ENCODE data around the gene DUSP28. TPM values are rescaled to one million over a fixed set of nuclear protein-coding genes. Genes with fewer than 3 reads are reported as not detected.

The DUSP28 gene
- total and polyA plus RNA-seq, 2 of the 13 experiments (the other 11 are each of a cell fraction or from before 2014, with no cell fraction given) = 5.2 to 8.6 TPM

GRCh38 chr2:240570531-240571313, 10.6 kb downstream of the DUSP28 start:
- CTCF ChIA-PET (ENCODE audit: low intra/inter-chr PET ratio, low total read pairs) = no interaction called here
- no peak for FAIRE-seq
- no peak overlapping the region for H3K9ac ChIP-seq (ENCODE audit: insufficient read depth, low read depth, low read length)
- H3K36me3 ChIP-seq (replicated peaks in 1 of 2; ENCODE audit: control insufficient read depth in 1 of 2, insufficient read depth in 2 of 2, low read length in 2 of 2) = peaks cover 0 to 10% of the 10 kb centered on the region in 2 experiments; a peak in 3 of 5 replicates
- POLR2A ChIA-PET = interaction anchor here (2.2 to 4.0 kb wide), 2 partner anchors 9 to 16 kb away, joined by 9 to 42 read pairs; partner anchors contain the start of gene CAPN10
- H3K9me3 ChIP-seq (ENCODE audit: low read length) = no peaks in the 10 kb centered on the region
- intact Hi-C loops (cut with micrococcal nuclease; ENCODE audit: unreplicated experiment) = no loop called here
- in situ Hi-C loops (cut with HindIII; ENCODE audit: extremely low pct_ligation_motif_present, low pct_unique_long_range_greater_than_20kb) = loop anchor here (25.0 kb wide), 1 partner anchor 642 kb away; no protein-coding TSS in a partner anchor
- no peak for ATAC-seq
- H3K27me3 ChIP-seq (ENCODE audit: control insufficient read depth in 1 of 2, insufficient read depth in 2 of 2, low read length in 2 of 2) = no peaks in the 10 kb centered on the region; a peak in 1 of 5 replicates
- DNase-seq (ENCODE audit: low spot score) = no peak
- BruUV-seq (replicated peaks) = no TSS peak
- peak overlapping the region in 1 of 3 experiments; percentile 79; a peak in 1 of 6 replicates for H3K4me3 ChIP-seq (replicated peaks in 1 of 3; ENCODE audit: insufficient read depth in 1 of 3, low read depth in 2 of 3, low read length in 3 of 3)
- TF ChIP-seq RBFOX2 (IDR thresholded peaks at IDR 0.05; ENCODE audit: low read depth, low read length) (peak; percentile 23; the same call in 1 of the 2 replicates), HNRNPL (IDR thresholded peaks at IDR 0.05; ENCODE audit: low read depth, low read length) (0 out of 2 replicates have a peak, but pooled peaks have one; percentile 32), AGO2 (optimal IDR thresholded peaks at IDR 0.05; ENCODE audit: low read depth, low read length) (peak; percentile 31), ZNF12 (CRISPR knock-in tag; IDR thresholded peaks at IDR 0.05) (no peak), ZC3H13 (CRISPR knock-in tag; IDR thresholded peaks at IDR 0.05) (peak; percentile 39; the same call in 1 of the 2 replicates), ARID3A (IDR thresholded peaks at IDR 0.05; ENCODE audit: low read depth, low read length) (no peak), ZNF367 (CRISPR knock-in tag; IDR thresholded peaks at IDR 0.05; ENCODE audit: borderline replicate concordance) (no peak)
- TF ChIP-seq, protein P1, sequence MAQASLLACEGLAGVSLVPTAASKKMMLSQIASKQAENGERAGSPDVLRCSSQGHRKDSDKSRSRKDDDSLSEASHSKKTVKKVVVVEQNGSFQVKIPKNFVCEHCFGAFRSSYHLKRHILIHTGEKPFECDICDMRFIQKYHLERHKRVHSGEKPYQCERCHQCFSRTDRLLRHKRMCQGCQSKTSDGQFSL (CRISPR knock-in tag; IDR thresholded peaks at IDR 0.05) = no peak
- H3K4me1 ChIP-seq (ENCODE audit: insufficient read depth, low read length) = peaks cover 34% of the 10 kb centered on the region
- no peak overlapping the region for H2AFZ ChIP-seq (ENCODE audit: low read length)
- H4K20me1 ChIP-seq (ENCODE audit: insufficient read depth, low read length) = no peaks in the 10 kb centered on the region; the same call in 1 of the 2 replicates
- H3K27ac ChIP-seq (ENCODE audit: extremely low read length, insufficient read depth, low read length) = no peak overlapping the region
- peaks cover 22% of the 10 kb centered on the region for H3K79me2 ChIP-seq (ENCODE audit: insufficient read depth, low read length)
- whole genome bisulfite sequencing (ENCODE audit: low lambda C conversion rate) = 92% methylated on average over 11 of the region's 11 CpGs
- 0 out of 2 replicates have a peak overlapping the region, but pooled peaks have one; percentile 90 for H3K4me2 ChIP-seq (ENCODE audit: low read depth, low read length)
